PFSK-1 (cell line): ENCODE measurements around the gene ERC2.

ENCODE experiments used
- REST ChIP-seq, 2 experiments: IDR thresholded peaks; 2 replicates each; pipeline versions ENCODE4 v1.6.1 to v1.8.0; 2011 to 2012; ENCODE audit warnings: low read depth in 2 of 2, low read length in 2 of 2, control low read depth in 1 of 2, inconsistent platforms in 1 of 2, mild to moderate bottlenecking in 1 of 2, moderate library complexity in 1 of 2; ENCODE audit not compliant: insufficient read depth in 1 of 2
- SIN3A ChIP-seq: IDR thresholded peaks from 2 replicates; pipeline ENCODE4 v1.6.1; 2012; ENCODE audit warnings: mild to moderate bottlenecking, low read length, moderate library complexity, borderline replicate concordance; ENCODE audit not compliant: insufficient read depth

- TF ChIP-seq SIN3A: no peak
- no peak for TF ChIP-seq REST (IDR thresholded peaks at IDR 0.05; ENCODE audit: insufficient read depth in 1 of 2, low read depth in 2 of 2, low read length in 2 of 2)
Measured at GRCh38 chr3:55852326-55852725, 615.9 kb downstream of the ERC2 start.
